Measurements from ENCODE around the gene PACSIN2. TPM values are rescaled to one million over a fixed set of nuclear protein-coding genes. Genes with fewer than 3 reads are reported as not detected.
A peak's percentile ranks its signal among the peaks of the same experiment; 100 is the strongest.

PACSIN2 gene
- total and polyA plus RNA-seq, 10 of the 15 experiments (the other 5 are each of a cell fraction or from before 2014, with no cell fraction given) = 0.93 to 78.7 (median 46.8) TPM

GRCh38 chr22:42934338-42934737 is 80.6 kb downstream of the PACSIN2 start (continued):
- no peak for TF ChIP-seq BCL3 (IDR thresholded peaks at IDR 0.05; ENCODE audit: borderline replicate concordance, insufficient read depth, low read depth, low read length, poor library complexity, severe bottlenecking)
- TF ChIP-seq ZSCAN29 (IDR thresholded peaks at IDR 0.05) = no peak
- no peak for TF ChIP-seq NR2F1 (conservative IDR thresholded peaks at IDR 0.05)
- 0 out of 2 replicates have a peak, but pooled peaks have one; percentile 48 for TF ChIP-seq POLR2A (IDR thresholded peaks at IDR 0.05; ENCODE audit: low read depth, low read length)
- no peak for TF ChIP-seq ZBED1 (IDR thresholded peaks at IDR 0.05; ENCODE audit: borderline replicate concordance)
- TF ChIP-seq HDGF (IDR thresholded peaks at IDR 0.05) = 0 out of 2 replicates have a peak, but pooled peaks have one; percentile 60
- no peak for TF ChIP-seq BRCA1 (IDR thresholded peaks at IDR 0.05; ENCODE audit: low read depth, low read length)
- TF ChIP-seq ZNF687 (IDR thresholded peaks at IDR 0.05) = peak; percentile 85
- no peak for TF ChIP-seq ZNF217 (IDR thresholded peaks at IDR 0.05)
- no peak for TF ChIP-seq IKZF2 (IDR thresholded peaks at IDR 0.05)
- no peak for TF ChIP-seq NRF1 (conservative IDR thresholded peaks at IDR 0.05; ENCODE audit: low read depth, low read length)
- no peak for TF ChIP-seq LARP7 (IDR thresholded peaks at IDR 0.05)
- no peak for TF ChIP-seq ZZZ3 (IDR thresholded peaks at IDR 0.05; ENCODE audit: control insufficient read depth, insufficient read length, low read depth)
- no peak for TF ChIP-seq REST (IDR thresholded peaks at IDR 0.05; ENCODE audit: low read depth, low read length)
- TF ChIP-seq ZBTB40 (IDR thresholded peaks at IDR 0.05; ENCODE audit: borderline replicate concordance) = no peak
- no peak for TF ChIP-seq CBFB (IDR thresholded peaks at IDR 0.05; ENCODE audit: low read depth)
- no peak for TF ChIP-seq ZNF207 (IDR thresholded peaks at IDR 0.05; ENCODE audit: borderline replicate concordance)
- TF ChIP-seq HDAC6 (IDR thresholded peaks at IDR 0.05; ENCODE audit: unreplicated experiment) = no peak

Data from GM12878 (cell line).